ENCODE data around the gene EFCAB6. TPM values are rescaled to one million over a fixed set of nuclear protein-coding genes. Genes with fewer than 3 reads are reported as not detected.

Gene EFCAB6
- total and polyA plus RNA-seq, 7 donors, result 0.07 to 0.84 (median 0.50) TPM

DNA sequence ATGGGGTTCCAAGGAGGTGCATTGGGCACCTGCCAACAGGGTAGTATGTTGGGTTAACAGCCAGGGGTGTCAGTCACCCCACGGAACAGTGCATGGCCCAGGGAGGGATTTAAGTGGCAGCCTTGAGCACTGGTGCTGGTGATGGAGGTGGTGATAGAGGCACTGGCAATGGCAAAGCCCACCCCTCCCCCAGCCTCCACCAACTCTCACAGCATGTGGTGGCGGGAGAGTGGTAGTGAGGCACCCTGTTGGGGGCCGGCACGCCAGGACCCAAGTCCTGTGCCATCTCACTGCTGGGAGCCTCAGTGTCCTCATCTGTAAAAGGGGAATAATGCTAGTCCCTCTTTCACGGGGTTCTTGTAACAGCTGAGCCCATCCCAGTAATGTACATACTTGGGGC lies 318.8 kb downstream of the EFCAB6 start:
- ATAC-seq (no peak), DNase-seq (no peak)
- H3K36me3 ChIP-seq (ENCODE audit: insufficient read depth in 1 of 2, low read depth in 1 of 2), result no peaks in the 10 kb centered on the region
- no peak overlapping the region for H3K4me3 ChIP-seq
- intact Hi-C loops (cut with DNase I), result no loop called here
- H3K4me1 ChIP-seq, result no peaks in the 10 kb centered on the region
- TF ChIP-seq, protein P1, sequence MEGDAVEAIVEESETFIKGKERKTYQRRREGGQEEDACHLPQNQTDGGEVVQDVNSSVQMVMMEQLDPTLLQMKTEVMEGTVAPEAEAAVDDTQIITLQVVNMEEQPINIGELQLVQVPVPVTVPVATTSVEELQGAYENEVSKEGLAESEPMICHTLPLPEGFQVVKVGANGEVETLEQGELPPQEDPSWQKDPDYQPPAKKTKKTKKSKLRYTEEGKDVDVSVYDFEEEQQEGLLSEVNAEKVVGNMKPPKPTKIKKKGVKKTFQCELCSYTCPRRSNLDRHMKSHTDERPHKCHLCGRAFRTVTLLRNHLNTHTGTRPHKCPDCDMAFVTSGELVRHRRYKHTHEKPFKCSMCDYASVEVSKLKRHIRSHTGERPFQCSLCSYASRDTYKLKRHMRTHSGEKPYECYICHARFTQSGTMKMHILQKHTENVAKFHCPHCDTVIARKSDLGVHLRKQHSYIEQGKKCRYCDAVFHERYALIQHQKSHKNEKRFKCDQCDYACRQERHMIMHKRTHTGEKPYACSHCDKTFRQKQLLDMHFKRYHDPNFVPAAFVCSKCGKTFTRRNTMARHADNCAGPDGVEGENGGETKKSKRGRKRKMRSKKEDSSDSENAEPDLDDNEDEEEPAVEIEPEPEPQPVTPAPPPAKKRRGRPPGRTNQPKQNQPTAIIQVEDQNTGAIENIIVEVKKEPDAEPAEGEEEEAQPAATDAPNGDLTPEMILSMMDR (IDR thresholded peaks at IDR 0.05), result no peak
- no peaks in the 10 kb centered on the region for H3K9me3 ChIP-seq
- H3K27ac ChIP-seq, result no peak overlapping the region
- peaks cover 0 to 12% (median 0%) of the 10 kb centered on the region in 3 donors for H3K27me3 ChIP-seq (ENCODE audit: insufficient read depth in 3 of 3, low read length in 2 of 3)
- WGBS, 3 donors, result 77 to 81% (median 81%) methylated on average over 5 of the region's 5 CpGs

GRCh38 chr22:43491737-43492136 lies 320.4 kb downstream of the EFCAB6 start:
- ATAC-seq (no peak), DNase-seq (no peak)
- WGBS, 3 donors, result 95 to 100% (median 97%) methylated on average over 1 of the region's 1 CpG
- Histone ChIP-seq H3K27ac (no peak overlapping the region), H3K4me3 (no peak overlapping the region), H3K36me3 (ENCODE audit: insufficient read depth in 1 of 2, low read depth in 1 of 2) (no peaks in the 10 kb centered on the region), H3K9me3 (no peaks in the 10 kb centered on the region), H3K27me3 (ENCODE audit: insufficient read depth in 3 of 3, low read length in 2 of 3) (peaks cover 0 to 20% (median 0%) of the 10 kb centered on the region in 3 donors), H3K4me1 (no peaks in the 10 kb centered on the region)
- TF ChIP-seq, protein P1 (IDR thresholded peaks at IDR 0.05), result no peak
- intact Hi-C loops (cut with DNase I), result no loop called here

DNA sequence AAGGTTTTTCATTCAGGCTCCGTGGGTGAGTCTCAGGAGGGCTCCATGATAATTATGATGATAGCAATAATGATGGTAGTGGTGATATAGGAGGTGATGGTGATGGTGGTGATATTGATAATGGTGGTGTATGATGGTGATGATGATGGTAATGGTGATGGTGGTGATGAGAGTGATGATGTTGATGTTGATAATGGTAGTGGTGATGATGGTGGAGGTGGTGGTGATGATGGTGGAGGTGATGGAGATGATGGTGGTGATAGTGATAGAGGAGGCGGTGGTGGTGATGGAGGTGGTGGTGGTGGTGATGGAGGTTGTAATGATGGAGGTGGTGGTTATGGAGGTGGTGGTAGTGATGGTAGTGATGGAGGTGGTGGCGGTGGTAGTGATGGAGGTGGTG lies 320.9 kb downstream of the EFCAB6 start:
- 53 to 57% (median 55%) methylated on average over 3 of the region's 3 CpGs for WGBS, 3 donors
- no peaks in the 10 kb centered on the region for H3K36me3 ChIP-seq (ENCODE audit: insufficient read depth in 1 of 2, low read depth in 1 of 2)
- TF ChIP-seq, protein P1 (IDR thresholded peaks at IDR 0.05), result no peak
- no peak overlapping the region for H3K27ac ChIP-seq
- no peak overlapping the region for H3K4me3 ChIP-seq
- no peaks in the 10 kb centered on the region for H3K4me1 ChIP-seq
- intact Hi-C loops (cut with DNase I), result no loop called here
- DNase-seq (no peak), ATAC-seq (no peak)
- H3K27me3 ChIP-seq (ENCODE audit: insufficient read depth in 3 of 3, low read length in 2 of 3), result peaks cover 0 to 25% (median 0%) of the 10 kb centered on the region in 3 donors
- no peaks in the 10 kb centered on the region for H3K9me3 ChIP-seq

- WGBS, 3 donors, result 81 to 83% (median 82%) methylated on average over 7 of the region's 7 CpGs
- ATAC-seq (no peak), DNase-seq (no peak)
- intact Hi-C loops (cut with DNase I), result no loop called here
- TF ChIP-seq, protein P1 (IDR thresholded peaks at IDR 0.05), result no peak
- Histone ChIP-seq H3K4me1 (no peaks in the 10 kb centered on the region), H3K27ac (no peak overlapping the region), H3K4me3 (no peak overlapping the region), H3K36me3 (ENCODE audit: insufficient read depth in 1 of 2, low read depth in 1 of 2) (no peaks in the 10 kb centered on the region), H3K9me3 (no peaks in the 10 kb centered on the region), H3K27me3 (ENCODE audit: insufficient read depth in 3 of 3, low read length in 2 of 3) (peaks cover 0 to 26% (median 3%) of the 10 kb centered on the region in 3 donors)
These were observed 321.8 kb downstream of the EFCAB6 start for GRCh38 chr22:43490311-43490710.

GRCh38 chr22:43488937-43489336 lies 323.2 kb downstream of the EFCAB6 start:
- DNase-seq (no peak), ATAC-seq (no peak)
- intact Hi-C loops (cut with DNase I), result no loop called here
- TF ChIP-seq, protein P1 (IDR thresholded peaks at IDR 0.05), result no peak
- H3K9me3 ChIP-seq, result no peaks in the 10 kb centered on the region
- peaks cover 0 to 35% (median 3%) of the 10 kb centered on the region in 3 donors for H3K27me3 ChIP-seq (ENCODE audit: insufficient read depth in 3 of 3, low read length in 2 of 3)
- no peak overlapping the region for H3K27ac ChIP-seq
- no peak overlapping the region for H3K4me3 ChIP-seq
- 62 to 70% (median 65%) methylated on average over 10 of the region's 10 CpGs for WGBS, 3 donors
- no peaks in the 10 kb centered on the region for H3K36me3 ChIP-seq (ENCODE audit: insufficient read depth in 1 of 2, low read depth in 1 of 2)
- no peaks in the 10 kb centered on the region for H3K4me1 ChIP-seq

All from psoas muscle (tissue), 8 donors.